Measurements from ENCODE around the gene ABCC10.

ABCC10 gene

GRCh38 chr6:43444036-43444435 is 16.7 kb downstream of the ABCC10 start:
- no peak overlapping the region for H3K4me2 ChIP-seq (ENCODE audit: low read length)
- no peak overlapping the region for H3K27ac ChIP-seq (ENCODE audit: low read depth, low read length)
- no peak overlapping the region for H3K4me3 ChIP-seq (ENCODE audit: low read length)
- H4K20me1 ChIP-seq (ENCODE audit: control insufficient read depth, insufficient read depth, low read depth, low read length), result no peaks in the 10 kb centered on the region
- no peaks in the 10 kb centered on the region for H3K9me3 ChIP-seq (ENCODE audit: control insufficient read depth, insufficient read depth, low read length)
- no peaks in the 10 kb centered on the region for H3K27me3 ChIP-seq (ENCODE audit: control insufficient read depth, low read length)
- H3K9me2 ChIP-seq (replicated peaks; ENCODE audit: control insufficient read depth, low read length), result no peaks in the 10 kb centered on the region
- peaks cover 54% of the 10 kb centered on the region for H3K36me3 ChIP-seq (ENCODE audit: control insufficient read depth, low read length)
- no peaks in the 10 kb centered on the region for H3F3A ChIP-seq (ENCODE audit: control insufficient read depth, insufficient read depth)
- no peaks in the 10 kb centered on the region for H3K4me1 ChIP-seq (ENCODE audit: control insufficient read depth, low read length)
- TF ChIP-seq CTCF (IDR thresholded peaks at IDR 0.05; ENCODE audit: low read depth, low read length, poor library complexity, severe bottlenecking), result no peak
- TF ChIP-seq EZH2phosphoT487 (IDR thresholded peaks at IDR 0.05; ENCODE audit: borderline replicate concordance, low read length), result no peak
- no peaks in the 10 kb centered on the region for H3K79me2 ChIP-seq (ENCODE audit: control insufficient read depth, low read length)

- no peaks in the 10 kb centered on the region for H3K27me3 ChIP-seq (ENCODE audit: control insufficient read depth, low read length)
- H3K36me3 ChIP-seq (ENCODE audit: control insufficient read depth, low read length), result peaks cover 58% of the 10 kb centered on the region
- no peak overlapping the region for H3K4me2 ChIP-seq (ENCODE audit: low read length)
- TF ChIP-seq EZH2phosphoT487 (IDR thresholded peaks at IDR 0.05; ENCODE audit: borderline replicate concordance, low read length), result no peak
- no peak for TF ChIP-seq CTCF (IDR thresholded peaks at IDR 0.05; ENCODE audit: low read depth, low read length, poor library complexity, severe bottlenecking)
- no peaks in the 10 kb centered on the region for H4K20me1 ChIP-seq (ENCODE audit: control insufficient read depth, insufficient read depth, low read depth, low read length)
- H3K79me2 ChIP-seq (ENCODE audit: control insufficient read depth, low read length), result no peaks in the 10 kb centered on the region
- H3K4me1 ChIP-seq (ENCODE audit: control insufficient read depth, low read length), result no peaks in the 10 kb centered on the region
- no peaks in the 10 kb centered on the region for H3K9me3 ChIP-seq (ENCODE audit: control insufficient read depth, insufficient read depth, low read length)
- no peaks in the 10 kb centered on the region for H3F3A ChIP-seq (ENCODE audit: control insufficient read depth, insufficient read depth)
- H3K27ac ChIP-seq (ENCODE audit: low read depth, low read length), result no peak overlapping the region
- H3K9me2 ChIP-seq (replicated peaks; ENCODE audit: control insufficient read depth, low read length), result no peaks in the 10 kb centered on the region
- no peak overlapping the region for H3K4me3 ChIP-seq (ENCODE audit: low read length)
These were observed 17.2 kb downstream of the ABCC10 start for GRCh38 chr6:43444582-43444981.

GRCh38 chr6:43445576-43445975 is 18.2 kb downstream of the ABCC10 start:
- Histone ChIP-seq H3K27me3 (ENCODE audit: control insufficient read depth, low read length) (no peaks in the 10 kb centered on the region), H3K4me2 (ENCODE audit: low read length) (no peak overlapping the region), H3K27ac (ENCODE audit: low read depth, low read length) (no peak overlapping the region), H3K4me1 (ENCODE audit: control insufficient read depth, low read length) (no peaks in the 10 kb centered on the region), H3K9me2 (replicated peaks; ENCODE audit: control insufficient read depth, low read length) (no peaks in the 10 kb centered on the region), H3K4me3 (ENCODE audit: low read length) (no peak overlapping the region), H4K20me1 (ENCODE audit: control insufficient read depth, insufficient read depth, low read depth, low read length) (no peaks in the 10 kb centered on the region), H3K79me2 (ENCODE audit: control insufficient read depth, low read length) (no peaks in the 10 kb centered on the region), H3K36me3 (ENCODE audit: control insufficient read depth, low read length) (peaks cover 67% of the 10 kb centered on the region), H3K9me3 (ENCODE audit: control insufficient read depth, insufficient read depth, low read length) (no peaks in the 10 kb centered on the region), H3F3A (ENCODE audit: control insufficient read depth, insufficient read depth) (no peaks in the 10 kb centered on the region)
- TF ChIP-seq EZH2phosphoT487 (IDR thresholded peaks at IDR 0.05; ENCODE audit: borderline replicate concordance, low read length), result no peak
- no peak for TF ChIP-seq CTCF (IDR thresholded peaks at IDR 0.05; ENCODE audit: low read depth, low read length, poor library complexity, severe bottlenecking)

GRCh38 chr6:43447604-43448003 is 20.3 kb downstream of the ABCC10 start:
- H3K4me2 ChIP-seq (ENCODE audit: low read length), result no peak overlapping the region
- H3K27ac ChIP-seq (ENCODE audit: low read depth, low read length), result no peak overlapping the region
- H3K9me2 ChIP-seq (replicated peaks; ENCODE audit: control insufficient read depth, low read length), result no peaks in the 10 kb centered on the region
- no peak overlapping the region for H3K4me3 ChIP-seq (ENCODE audit: low read length)
- no peaks in the 10 kb centered on the region for H4K20me1 ChIP-seq (ENCODE audit: control insufficient read depth, insufficient read depth, low read depth, low read length)
- no peaks in the 10 kb centered on the region for H3F3A ChIP-seq (ENCODE audit: control insufficient read depth, insufficient read depth)
- H3K9me3 ChIP-seq (ENCODE audit: control insufficient read depth, insufficient read depth, low read length), result no peaks in the 10 kb centered on the region
- no peaks in the 10 kb centered on the region for H3K4me1 ChIP-seq (ENCODE audit: control insufficient read depth, low read length)
- TF ChIP-seq CTCF (IDR thresholded peaks at IDR 0.05; ENCODE audit: low read depth, low read length, poor library complexity, severe bottlenecking), result no peak
- no peak for TF ChIP-seq EZH2phosphoT487 (IDR thresholded peaks at IDR 0.05; ENCODE audit: borderline replicate concordance, low read length)
- H3K79me2 ChIP-seq (ENCODE audit: control insufficient read depth, low read length), result no peaks in the 10 kb centered on the region
- peaks cover 67% of the 10 kb centered on the region for H3K36me3 ChIP-seq (ENCODE audit: control insufficient read depth, low read length)
- no peaks in the 10 kb centered on the region for H3K27me3 ChIP-seq (ENCODE audit: control insufficient read depth, low read length)

All from DOHH2 (cell line).